ENCODE results near the gene MRNIP. TPM values are rescaled to one million over a fixed set of nuclear protein-coding genes. Genes with fewer than 3 reads are reported as not detected.

MRNIP gene
- total RNA-seq, 6 experiments from 2014 or later = 4.7 to 14.7 (median 9.0) TPM

DNA sequence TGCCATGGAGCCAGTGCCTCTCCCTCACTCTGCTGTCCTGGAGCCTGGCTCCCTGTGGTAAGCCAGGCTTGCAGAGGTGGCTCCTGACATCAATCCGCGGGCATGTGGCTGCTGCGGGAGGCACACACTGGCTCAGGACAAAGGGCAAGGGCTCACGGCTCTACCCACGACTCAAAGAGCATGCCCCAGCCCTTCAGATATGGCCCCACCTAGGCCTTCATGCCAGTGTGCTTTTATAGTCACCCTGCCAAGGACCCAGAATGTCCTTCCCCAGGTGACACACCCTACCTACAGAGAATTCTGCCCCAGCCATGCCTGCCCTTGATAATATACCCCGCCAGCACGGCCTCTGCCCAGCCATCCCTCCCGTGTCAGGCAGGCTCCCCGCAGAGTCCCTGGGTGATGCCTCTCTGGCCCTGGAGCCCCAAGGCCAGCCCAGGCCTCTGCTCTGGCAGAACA, 53.5 kb downstream of the MRNIP start:
- intact Hi-C loops (cut with DNase I) = no loop called here
- WGBS (ENCODE audit: insufficient coverage, low coverage, low lambda C conversion rate, missing lambda C conversion rate) = 7% methylated on average over 4 of the region's 9 CpGs
- Histone ChIP-seq H3K27ac (peak overlapping the region; percentile 84 to 97 (median 95)), H3K36me3 (peaks cover 0 to 16% (median 1%) of the 10 kb centered on the region in 4 donors), H3K9me3 (no peaks in the 10 kb centered on the region), H3K27me3 (no peaks in the 10 kb centered on the region), H3K4me3 (peak overlapping the region; percentile 87 to 91 (median 89)), H3K4me1 (peaks cover 0 to 45% (median 15%) of the 10 kb centered on the region in 4 donors)
- TF ChIP-seq POLR2A (IDR thresholded peaks at IDR 0.05) = peak; percentile 78
- TF ChIP-seq, protein P1, sequence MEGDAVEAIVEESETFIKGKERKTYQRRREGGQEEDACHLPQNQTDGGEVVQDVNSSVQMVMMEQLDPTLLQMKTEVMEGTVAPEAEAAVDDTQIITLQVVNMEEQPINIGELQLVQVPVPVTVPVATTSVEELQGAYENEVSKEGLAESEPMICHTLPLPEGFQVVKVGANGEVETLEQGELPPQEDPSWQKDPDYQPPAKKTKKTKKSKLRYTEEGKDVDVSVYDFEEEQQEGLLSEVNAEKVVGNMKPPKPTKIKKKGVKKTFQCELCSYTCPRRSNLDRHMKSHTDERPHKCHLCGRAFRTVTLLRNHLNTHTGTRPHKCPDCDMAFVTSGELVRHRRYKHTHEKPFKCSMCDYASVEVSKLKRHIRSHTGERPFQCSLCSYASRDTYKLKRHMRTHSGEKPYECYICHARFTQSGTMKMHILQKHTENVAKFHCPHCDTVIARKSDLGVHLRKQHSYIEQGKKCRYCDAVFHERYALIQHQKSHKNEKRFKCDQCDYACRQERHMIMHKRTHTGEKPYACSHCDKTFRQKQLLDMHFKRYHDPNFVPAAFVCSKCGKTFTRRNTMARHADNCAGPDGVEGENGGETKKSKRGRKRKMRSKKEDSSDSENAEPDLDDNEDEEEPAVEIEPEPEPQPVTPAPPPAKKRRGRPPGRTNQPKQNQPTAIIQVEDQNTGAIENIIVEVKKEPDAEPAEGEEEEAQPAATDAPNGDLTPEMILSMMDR (IDR thresholded peaks at IDR 0.05) = no peak
- peak; percentile 72 to 91 (median 90) for DNase-seq
- ATAC-seq = peak; percentile 33 to 59 (median 50)

GRCh38 chr5:179804555-179804947, 54.1 kb downstream of the MRNIP start:
- ATAC-seq (no peak), DNase-seq (peak in 1 of 3 donors; percentile 44)
- Histone ChIP-seq H3K27me3 (no peaks in the 10 kb centered on the region), H3K27ac (peak overlapping the region; percentile 84 to 97 (median 95)), H3K36me3 (peaks cover 0 to 22% (median 6%) of the 10 kb centered on the region in 4 donors), H3K4me3 (peak overlapping the region; percentile 87 to 91 (median 89)), H3K9me3 (no peaks in the 10 kb centered on the region), H3K4me1 (peaks cover 0 to 45% (median 15%) of the 10 kb centered on the region in 4 donors)
- WGBS (ENCODE audit: insufficient coverage, low coverage, low lambda C conversion rate, missing lambda C conversion rate) = 43% methylated on average over 7 of the region's 8 CpGs
- TF ChIP-seq POLR2A (IDR thresholded peaks at IDR 0.05) = no peak
- TF ChIP-seq, protein P1 (IDR thresholded peaks at IDR 0.05) = no peak
- intact Hi-C loops (cut with DNase I) = no loop called here

- peaks cover 0 to 28% (median 10%) of the 10 kb centered on the region in 4 donors for H3K36me3 ChIP-seq
- ATAC-seq = peak; percentile 2 to 20 (median 11)
- peak overlapping the region; percentile 75 to 95 (median 84) for H3K27ac ChIP-seq
- no peak for TF ChIP-seq POLR2A (IDR thresholded peaks at IDR 0.05)
- TF ChIP-seq, protein P1 (IDR thresholded peaks at IDR 0.05) = no peak
- DNase-seq = peak; percentile 65 to 72 (median 70)
- H3K9me3 ChIP-seq = no peaks in the 10 kb centered on the region
- H3K4me1 ChIP-seq = peaks cover 0 to 45% (median 15%) of the 10 kb centered on the region in 4 donors
- intact Hi-C loops (cut with DNase I) = no loop called here
- H3K27me3 ChIP-seq = no peaks in the 10 kb centered on the region
- WGBS (ENCODE audit: insufficient coverage, low coverage, low lambda C conversion rate, missing lambda C conversion rate) = 11% methylated on average over 10 of the region's 18 CpGs
- peak overlapping the region; percentile 87 to 91 (median 89) for H3K4me3 ChIP-seq
Observed at GRCh38 chr5:179803651-179804554, 54.7 kb downstream of the MRNIP start.

- Histone ChIP-seq H3K27ac (peak overlapping the region; percentile 75 to 95 (median 84)), H3K4me3 (peak overlapping the region in 2 of 3 donors; percentile 28 to 29), H3K4me1 (peaks cover 0 to 40% (median 15%) of the 10 kb centered on the region in 4 donors), H3K27me3 (no peaks in the 10 kb centered on the region), H3K36me3 (peaks cover 6 to 37% (median 15%) of the 10 kb centered on the region in 4 donors), H3K9me3 (no peaks in the 10 kb centered on the region)
- intact Hi-C loops (cut with DNase I) = no loop called here
- peak; percentile 76 to 88 (median 82) for DNase-seq
- peak; percentile 33 to 63 (median 50) for ATAC-seq
- WGBS (ENCODE audit: insufficient coverage, low coverage, low lambda C conversion rate, missing lambda C conversion rate) = 12% methylated on average over 4 of the region's 11 CpGs
- TF ChIP-seq, protein P1 (IDR thresholded peaks at IDR 0.05) = no peak
- no peak for TF ChIP-seq POLR2A (IDR thresholded peaks at IDR 0.05)
Observed at GRCh38 chr5:179802950-179803562, 55.6 kb downstream of the MRNIP start.
